Hematopoietic multipotent progenitor cell treated with erythropoietin and hydrocortisone succinate and interleukin-3 and kit ligand, for 17 days (in vitro differentiated cells): Measurements from ENCODE around the gene MINDY4.

Source experiments
- DNase-seq: peaks from one replicate; pipeline ENCODE4 v3.0.0-alpha.2; 2015; ENCODE audit warnings: low spot score

The MINDY4 gene

DNA sequence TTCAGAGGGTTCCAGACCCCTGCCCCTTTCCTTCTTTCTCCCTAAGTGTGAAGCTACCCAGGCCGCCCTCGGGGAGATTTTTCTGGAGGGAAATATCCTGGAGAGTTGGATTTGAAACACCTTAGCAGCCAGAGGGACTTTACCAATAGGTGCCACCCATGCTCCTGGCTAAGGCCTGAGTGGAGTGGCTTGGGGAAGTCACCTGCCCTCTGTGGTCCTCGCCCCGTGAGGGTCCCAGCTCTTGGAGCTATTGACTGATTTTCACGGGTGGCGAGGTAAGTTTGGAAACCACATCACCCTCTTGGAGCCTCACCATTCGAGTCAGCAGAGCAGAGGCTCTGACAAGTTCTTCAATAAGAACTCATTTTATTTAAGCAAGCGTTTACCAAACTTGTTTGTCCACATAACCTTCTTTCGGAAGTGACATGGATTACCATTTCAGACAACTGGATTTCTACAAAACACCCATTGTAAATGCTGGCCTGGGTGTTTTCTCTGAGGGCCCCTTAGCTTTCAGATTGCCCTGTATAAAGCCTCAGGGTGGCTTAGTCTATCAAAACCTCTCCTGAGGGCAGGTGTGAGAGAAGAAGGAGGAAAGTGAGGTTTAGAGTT lies 160.8 kb downstream of the MINDY4 start:
- DNase-seq, result no peak

DNA sequence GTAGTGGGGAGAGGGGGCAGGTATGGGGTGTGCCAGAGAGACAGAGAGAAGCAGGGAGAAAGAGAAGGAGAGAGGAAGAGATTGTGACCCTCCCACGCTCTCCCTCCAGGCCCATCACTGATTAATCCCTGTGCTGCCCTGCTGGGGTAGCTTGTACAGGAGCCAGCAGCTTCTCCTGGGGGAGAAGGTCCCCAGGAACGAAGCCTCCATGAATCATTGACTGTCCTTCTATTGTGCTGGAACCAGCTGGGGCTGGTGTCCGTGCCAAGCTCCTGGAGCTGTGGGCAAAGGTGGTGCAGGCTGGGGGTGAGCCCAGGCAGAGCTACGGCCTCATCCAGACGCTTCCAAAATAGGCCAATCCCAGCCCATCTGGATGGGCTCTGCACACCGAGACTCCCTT lies 161.3 kb downstream of the MINDY4 start:
- no peak for DNase-seq

DNA sequence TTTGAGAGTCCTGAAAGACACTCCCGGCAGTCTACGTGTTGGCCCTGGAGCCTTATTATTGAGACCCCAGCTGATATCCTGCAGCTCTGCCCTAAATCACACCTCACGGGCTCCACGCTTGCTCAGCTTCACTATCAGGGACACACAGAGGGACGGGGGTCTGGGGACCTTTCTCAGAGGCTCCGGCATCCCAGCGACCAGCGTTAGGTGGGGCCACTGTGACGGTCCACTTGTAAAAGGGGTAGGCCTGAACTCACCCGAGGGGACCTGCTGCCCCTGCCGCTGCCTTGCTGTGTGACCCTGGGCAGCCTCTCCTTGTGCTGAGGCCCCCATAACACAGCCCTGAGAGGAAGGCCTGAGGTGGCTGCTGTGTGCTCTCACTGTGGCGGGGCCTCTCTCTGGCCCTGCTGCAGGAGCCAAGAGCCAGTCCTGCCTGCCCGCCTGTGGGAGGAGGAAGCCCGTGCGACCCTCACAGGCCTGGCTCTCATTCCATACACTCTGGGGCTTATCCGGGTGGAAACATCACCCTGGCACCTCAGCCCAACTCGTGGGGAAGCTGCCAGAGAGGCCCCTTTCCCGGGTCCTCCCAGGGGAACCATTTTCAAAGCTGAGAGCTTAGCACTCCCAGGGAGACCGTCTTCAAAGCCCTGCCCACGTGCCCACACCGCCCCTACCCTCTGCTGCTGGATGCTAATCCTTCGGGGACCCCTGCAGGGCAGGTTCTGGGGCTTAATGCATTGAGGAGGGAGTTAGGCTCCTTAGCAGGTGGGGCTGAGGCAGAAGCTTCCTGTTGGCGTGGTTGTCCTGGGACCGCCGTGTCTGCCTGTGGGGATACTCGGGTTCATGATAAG lies 162.1 kb downstream of the MINDY4 start:
- DNase-seq, result no peak

DNA sequence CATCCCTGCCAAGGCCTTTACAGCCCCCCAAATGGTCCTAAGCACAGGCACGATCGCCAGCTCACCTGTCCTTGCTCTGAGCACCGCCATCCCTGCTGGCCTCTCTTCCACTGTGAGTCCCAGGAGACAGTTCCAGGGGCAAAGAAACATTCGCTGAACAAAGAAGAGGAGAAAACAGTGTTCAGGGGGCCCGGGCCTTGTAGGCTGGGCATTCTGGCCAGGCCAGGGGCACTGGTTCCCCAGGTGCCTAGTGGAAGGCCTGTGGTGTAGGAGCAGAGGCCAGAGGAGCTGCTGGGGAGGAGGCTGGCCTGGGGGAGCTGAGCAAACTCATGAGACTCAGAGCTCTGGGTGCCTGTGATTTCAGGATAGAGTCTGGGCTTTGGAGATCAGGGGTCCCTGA lies 163.0 kb downstream of the MINDY4 start:
- DNase-seq, result no peak

DNA sequence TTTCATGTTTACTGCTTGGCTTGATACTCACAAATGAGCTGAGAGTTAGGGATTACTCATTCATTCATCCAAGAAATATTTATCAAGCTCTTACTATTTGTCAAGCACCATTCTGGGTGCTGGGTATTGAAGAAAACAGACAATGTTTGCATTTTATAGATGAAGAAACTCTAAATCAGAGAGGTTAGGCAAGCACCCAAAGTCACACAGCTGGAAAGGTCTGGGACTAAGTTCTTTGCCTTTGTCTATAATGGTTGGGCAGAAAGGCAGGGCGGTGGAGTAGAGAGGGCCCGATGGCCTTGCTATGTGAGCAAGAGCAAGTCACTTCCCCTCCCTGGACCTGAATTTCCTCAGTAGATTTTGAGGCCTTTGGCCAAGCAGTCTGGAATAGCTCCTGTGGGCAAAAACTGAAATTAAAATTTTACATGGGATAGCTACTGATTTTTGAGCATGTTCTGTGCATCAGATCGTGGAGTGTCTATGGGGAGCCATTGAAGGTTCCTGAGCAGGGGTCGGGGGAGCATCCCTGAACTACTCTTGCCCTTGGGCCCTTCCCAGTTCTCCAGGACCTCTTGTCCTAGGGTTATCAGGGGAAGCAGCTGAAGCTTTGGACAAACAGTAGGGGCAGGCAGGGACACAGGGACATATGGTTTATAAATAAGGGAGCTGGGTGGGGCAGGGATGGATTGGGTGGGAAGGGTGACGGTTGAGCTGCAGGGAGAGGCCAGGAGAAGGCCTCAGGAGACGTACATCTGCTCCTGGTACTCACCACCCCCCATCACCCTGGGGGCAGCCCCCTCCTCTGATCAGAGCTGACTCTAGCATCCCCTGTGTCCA lies 163.7 kb downstream of the MINDY4 start:
- no peak for DNase-seq

DNA sequence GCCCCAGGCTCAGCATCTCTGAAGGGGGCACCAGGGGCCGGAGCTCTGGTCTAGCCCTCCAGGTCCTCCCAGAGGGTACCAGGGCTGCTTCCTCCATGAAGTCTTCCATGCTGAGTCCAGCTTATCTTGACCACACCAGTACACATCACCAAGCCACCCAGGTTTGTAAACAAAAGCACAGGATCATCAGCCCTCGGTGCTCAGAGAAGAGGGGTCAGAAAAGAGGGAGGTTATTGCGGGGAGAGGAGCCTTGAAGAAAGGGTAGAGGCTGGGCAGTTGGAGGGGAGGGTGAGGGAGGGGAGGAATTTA lies 164.3 kb downstream of the MINDY4 start:
- no peak for DNase-seq

DNA sequence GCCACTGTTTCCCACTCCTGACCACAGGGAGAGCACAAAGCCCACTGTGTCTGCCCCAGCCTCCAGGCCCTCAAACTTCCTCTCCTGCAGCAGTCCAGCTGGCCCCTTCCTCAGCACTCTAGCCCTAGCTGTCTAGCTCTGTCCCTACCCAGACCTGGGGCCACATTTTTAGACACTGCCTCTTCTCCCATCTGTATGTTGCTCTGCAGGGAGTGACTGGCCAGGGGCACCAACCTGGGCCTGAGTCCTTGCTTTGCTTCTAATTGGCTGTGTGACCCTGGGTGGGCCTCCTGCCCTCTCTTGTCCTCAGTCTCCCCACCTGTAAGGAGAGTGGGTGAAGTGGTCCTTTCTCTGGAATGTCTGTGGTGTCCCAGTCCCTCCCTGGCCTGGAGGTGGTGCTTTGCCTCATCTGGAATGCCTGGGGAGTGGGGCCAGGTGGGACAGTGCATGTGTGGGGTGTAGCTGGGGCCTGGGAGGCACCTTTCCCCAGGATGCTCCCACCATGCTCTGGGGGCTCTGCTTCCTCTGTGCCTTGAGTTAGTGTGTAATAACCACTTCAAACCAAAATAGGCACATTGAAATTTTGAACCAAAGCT lies 165.5 kb downstream of the MINDY4 start:
- no peak for DNase-seq

DNA sequence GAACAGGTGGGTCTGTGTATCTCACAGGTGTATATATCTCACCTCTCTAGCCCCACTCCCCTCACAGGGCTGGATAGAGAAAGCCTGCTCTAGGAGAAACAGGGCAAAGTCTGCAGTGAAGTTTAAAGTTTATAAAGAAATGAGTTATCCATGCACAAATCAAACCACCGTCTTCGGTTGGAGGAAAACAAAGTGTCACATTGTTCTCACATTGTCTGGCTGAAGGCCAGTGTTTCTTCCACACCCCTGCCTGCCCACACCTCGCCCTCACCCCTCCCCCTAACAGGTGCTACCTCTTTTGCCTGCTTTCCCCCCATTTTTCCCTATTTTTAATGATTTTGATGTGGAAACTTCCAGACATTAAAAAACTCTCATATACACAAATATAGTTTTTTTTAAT lies 166.2 kb downstream of the MINDY4 start:
- no peak for DNase-seq

DNA sequence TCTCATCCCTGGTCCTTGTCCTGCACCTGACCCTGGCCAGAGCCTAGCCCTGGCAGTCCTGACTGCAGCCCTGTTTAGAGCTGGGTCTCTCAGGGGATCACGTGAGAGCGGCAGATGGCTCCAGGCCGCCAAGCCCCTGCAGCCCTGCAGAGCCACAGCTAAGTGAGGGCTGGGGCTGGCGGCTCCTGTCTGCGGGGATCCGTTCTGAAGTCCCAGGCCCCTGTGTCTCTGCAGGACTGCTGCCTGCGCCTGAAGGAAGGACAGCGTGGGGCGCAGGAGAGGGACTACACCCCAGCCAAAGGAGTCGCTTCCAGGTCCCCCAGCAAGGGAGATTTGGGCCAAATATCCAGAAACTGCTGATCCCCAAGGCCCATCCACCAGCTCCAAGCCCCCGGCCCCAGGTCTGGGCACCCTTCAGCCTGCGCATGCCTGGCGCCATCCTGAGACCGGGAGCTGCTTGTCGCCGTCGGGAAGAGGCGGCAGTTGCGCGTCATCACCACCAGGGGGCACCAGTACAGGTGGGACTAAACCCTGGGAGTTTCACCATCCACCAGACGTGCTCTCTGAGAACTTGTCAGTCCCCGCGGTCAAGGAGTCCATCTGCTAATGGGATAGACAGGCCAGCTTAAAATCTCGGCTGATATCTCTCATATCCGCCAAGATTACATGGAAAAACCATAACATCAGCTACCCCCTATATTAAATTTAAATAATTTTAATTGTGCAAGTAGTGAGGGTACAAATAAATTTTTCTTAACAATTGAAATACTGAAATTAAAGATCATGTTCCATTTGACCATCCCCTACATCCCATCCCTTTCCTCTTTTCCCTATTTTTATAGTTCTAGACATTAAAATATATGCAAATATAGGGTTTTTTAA lies 167.5 kb downstream of the MINDY4 start:
- DNase-seq, result peak; percentile 79

DNA sequence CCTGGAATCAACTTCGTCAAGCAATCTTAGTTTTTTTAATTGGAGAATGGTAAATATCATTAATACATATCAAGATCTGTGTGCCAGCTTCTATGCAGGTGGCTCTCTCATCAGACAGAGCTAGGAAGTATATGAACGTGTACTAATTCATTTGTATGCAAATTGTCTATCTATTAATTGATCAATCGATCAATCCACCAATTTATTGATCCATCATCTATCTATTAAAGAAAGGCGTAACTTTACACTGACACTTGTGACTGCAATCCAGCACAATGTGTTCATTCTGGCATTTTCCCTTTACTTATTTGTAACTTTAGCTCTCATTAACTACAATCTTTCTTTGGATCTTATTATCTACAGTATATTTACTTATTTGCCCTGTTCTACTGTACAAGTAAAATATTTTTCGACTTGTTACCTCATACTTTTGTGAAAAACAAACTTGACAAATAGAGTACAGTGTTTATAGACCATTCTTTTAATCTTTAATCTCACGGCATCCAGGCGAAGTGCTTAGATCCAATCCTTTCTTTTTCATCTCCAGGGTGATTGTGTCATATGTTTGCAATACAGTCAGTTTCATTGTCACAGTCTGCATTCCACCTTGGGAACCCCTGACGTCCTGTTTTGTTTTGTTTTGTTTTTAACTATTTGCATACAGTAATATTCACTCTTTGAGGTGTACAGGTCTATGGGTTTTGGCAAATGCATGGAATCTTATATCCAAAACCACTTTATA lies 170.5 kb downstream of the MINDY4 start:
- no peak for DNase-seq
